Measurements from ENCODE around the gene UBTD2.
"Not testable (repeated sequence)": the region's sequence is repeated elsewhere in the genome, so short reads cannot be mapped to it uniquely, and the experiment has no call there.

UBTD2 gene

GRCh38 chr5:172209714-172210113 lies 73.8 kb downstream of the UBTD2 start:
- Histone ChIP-seq H4K20me1 (ENCODE audit: insufficient read depth, low read length) (no peaks in the 10 kb centered on the region; the same call in 1 of the 2 replicates), H3K9me3 (ENCODE audit: insufficient read depth, low read length, severe bottlenecking) (no peaks in the 10 kb centered on the region)

GRCh38 chr5:172207511-172207910 lies 76.1 kb downstream of the UBTD2 start:
- Histone ChIP-seq H3K27ac (ENCODE audit: low read length) (no peak overlapping the region), H3K4me3 (ENCODE audit: low read depth in 1 of 2, low read length in 2 of 2) (no peak overlapping the region), H3K4me1 (ENCODE audit: insufficient read depth, low read length) (no peaks in the 10 kb centered on the region), H3K27me3 (ENCODE audit: insufficient read depth, low read length, poor library complexity) (no peaks in the 10 kb centered on the region), H3K79me2 (ENCODE audit: insufficient read depth, low read length) (no peaks in the 10 kb centered on the region), H3K36me3 (ENCODE audit: insufficient read depth, low read length) (peaks cover 23% of the 10 kb centered on the region), H2AFZ (ENCODE audit: low read depth, low read length) (no peak overlapping the region), H3K4me2 (ENCODE audit: insufficient read depth, low read length) (no peak overlapping the region), H4K20me1 (ENCODE audit: insufficient read depth, low read length) (no peaks in the 10 kb centered on the region), H3K9ac (ENCODE audit: low read depth, low read length) (no peak overlapping the region), H3K9me3 (ENCODE audit: insufficient read depth, low read length, severe bottlenecking) (no peaks in the 10 kb centered on the region)
- ATAC-seq (ENCODE audit: insufficient read depth, low read depth) (no peak), DNase-seq (no peak)
- TF ChIP-seq EZH2 (IDR thresholded peaks at IDR 0.05; ENCODE audit: borderline replicate concordance, low read depth, low read length, severe bottlenecking) (no peak), CTCF (IDR thresholded peaks at IDR 0.05; ENCODE audit: borderline replicate concordance, extremely low read depth, low read length, poor library complexity, severe bottlenecking) (no peak)

More at GRCh38 chr5:172209714-172210113, 73.8 kb downstream of the UBTD2 start:
- H2AFZ ChIP-seq (ENCODE audit: low read depth, low read length) = no peak overlapping the region
- H3K27ac ChIP-seq (ENCODE audit: low read length) = no peak overlapping the region
- H3K9ac ChIP-seq (ENCODE audit: low read depth, low read length) = no peak overlapping the region
- no peak for TF ChIP-seq CTCF (IDR thresholded peaks at IDR 0.05; ENCODE audit: borderline replicate concordance, extremely low read depth, low read length, poor library complexity, severe bottlenecking)
- no peaks in the 10 kb centered on the region for H3K79me2 ChIP-seq (ENCODE audit: insufficient read depth, low read length)
- no peaks in the 10 kb centered on the region for H3K4me1 ChIP-seq (ENCODE audit: insufficient read depth, low read length)
- ATAC-seq (ENCODE audit: insufficient read depth, low read depth) (no peak), DNase-seq (no peak)
- no peaks in the 10 kb centered on the region for H3K27me3 ChIP-seq (ENCODE audit: insufficient read depth, low read length, poor library complexity)
- peaks cover 27% of the 10 kb centered on the region for H3K36me3 ChIP-seq (ENCODE audit: insufficient read depth, low read length)
- H3K4me3 ChIP-seq (ENCODE audit: low read depth in 1 of 2, low read length in 2 of 2) = no peak overlapping the region
- H3K4me2 ChIP-seq (ENCODE audit: insufficient read depth, low read length) = no peak overlapping the region

- not testable (repeated sequence) for H3K9ac ChIP-seq (ENCODE audit: low read depth, low read length); H3K4me1 ChIP-seq (ENCODE audit: insufficient read depth, low read length); DNase-seq; H4K20me1 ChIP-seq (ENCODE audit: insufficient read depth, low read length); H3K27ac ChIP-seq (ENCODE audit: low read length); H3K9me3 ChIP-seq (ENCODE audit: insufficient read depth, low read length, severe bottlenecking); H3K4me2 ChIP-seq (ENCODE audit: insufficient read depth, low read length); ATAC-seq (ENCODE audit: insufficient read depth, low read depth); H3K27me3 ChIP-seq (ENCODE audit: insufficient read depth, low read length, poor library complexity); H3K79me2 ChIP-seq (ENCODE audit: insufficient read depth, low read length); H2AFZ ChIP-seq (ENCODE audit: low read depth, low read length); H3K4me3 ChIP-seq (ENCODE audit: low read depth in 1 of 2, low read length in 2 of 2)
- H3K36me3 ChIP-seq (ENCODE audit: insufficient read depth, low read length) = peaks cover 10% of the 10 kb centered on the region; the same call in 1 of the 2 replicates
Observed at GRCh38 chr5:172205984-172206383, 77.6 kb downstream of the UBTD2 start.

GRCh38 chr5:172200476-172200875 lies 83.1 kb downstream of the UBTD2 start:
- ATAC-seq (ENCODE audit: insufficient read depth, low read depth) (no peak), DNase-seq (no peak)
- Histone ChIP-seq H3K79me2 (ENCODE audit: insufficient read depth, low read length) (no peaks in the 10 kb centered on the region), H3K4me3 (ENCODE audit: low read depth in 1 of 2, low read length in 2 of 2) (no peak overlapping the region), H2AFZ (ENCODE audit: low read depth, low read length) (no peak overlapping the region), H3K27me3 (ENCODE audit: insufficient read depth, low read length, poor library complexity) (no peaks in the 10 kb centered on the region), H3K4me1 (ENCODE audit: insufficient read depth, low read length) (no peaks in the 10 kb centered on the region), H3K9me3 (ENCODE audit: insufficient read depth, low read length, severe bottlenecking) (no peaks in the 10 kb centered on the region), H3K27ac (ENCODE audit: low read length) (no peak overlapping the region), H3K4me2 (ENCODE audit: insufficient read depth, low read length) (no peak overlapping the region), H4K20me1 (ENCODE audit: insufficient read depth, low read length) (no peaks in the 10 kb centered on the region), H3K36me3 (ENCODE audit: insufficient read depth, low read length) (no peaks in the 10 kb centered on the region), H3K9ac (ENCODE audit: low read depth, low read length) (no peak overlapping the region)
- no peak for TF ChIP-seq CTCF (IDR thresholded peaks at IDR 0.05; ENCODE audit: borderline replicate concordance, extremely low read depth, low read length, poor library complexity, severe bottlenecking)
- TF ChIP-seq EZH2 (IDR thresholded peaks at IDR 0.05; ENCODE audit: borderline replicate concordance, low read depth, low read length, severe bottlenecking) = no peak
